ENCODE data around the gene TBC1D5.

TBC1D5 gene

DNA sequence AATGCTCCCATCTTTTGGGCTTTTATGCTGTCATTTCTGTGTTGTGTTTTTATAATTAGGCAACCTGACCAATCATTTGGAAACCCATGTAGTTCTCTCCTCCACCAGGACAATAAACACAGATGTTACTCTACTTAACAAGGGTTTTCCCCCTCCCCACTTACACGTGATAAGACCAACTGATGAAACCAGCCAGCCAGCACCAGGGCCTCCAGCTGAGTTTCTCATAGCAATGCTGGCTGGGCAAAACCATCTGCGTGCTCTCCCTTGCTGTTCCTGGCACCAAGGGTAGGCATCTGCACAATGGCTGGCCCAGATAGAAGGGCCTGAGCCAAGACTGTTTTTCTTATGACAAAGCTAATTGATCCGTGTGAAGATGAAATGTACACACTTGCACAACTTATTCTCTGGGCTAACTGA is 547.2 kb downstream of the TBC1D5 start:
- H3K9ac ChIP-seq (ENCODE audit: low read length) = no peak overlapping the region
- no peak overlapping the region for H3K4me3 ChIP-seq (ENCODE audit: low read length)
- no peaks in the 10 kb centered on the region for H3K9me3 ChIP-seq (ENCODE audit: control insufficient read depth, low read length)
- H3K4me1 ChIP-seq (ENCODE audit: control insufficient read depth, insufficient read depth, low read length) = no peaks in the 10 kb centered on the region
- H3K27me3 ChIP-seq (ENCODE audit: control insufficient read depth, insufficient read depth, low read length) = no peaks in the 10 kb centered on the region
- H3K36me3 ChIP-seq (ENCODE audit: control insufficient read depth, insufficient read depth, low read length) = no peaks in the 10 kb centered on the region

DNA sequence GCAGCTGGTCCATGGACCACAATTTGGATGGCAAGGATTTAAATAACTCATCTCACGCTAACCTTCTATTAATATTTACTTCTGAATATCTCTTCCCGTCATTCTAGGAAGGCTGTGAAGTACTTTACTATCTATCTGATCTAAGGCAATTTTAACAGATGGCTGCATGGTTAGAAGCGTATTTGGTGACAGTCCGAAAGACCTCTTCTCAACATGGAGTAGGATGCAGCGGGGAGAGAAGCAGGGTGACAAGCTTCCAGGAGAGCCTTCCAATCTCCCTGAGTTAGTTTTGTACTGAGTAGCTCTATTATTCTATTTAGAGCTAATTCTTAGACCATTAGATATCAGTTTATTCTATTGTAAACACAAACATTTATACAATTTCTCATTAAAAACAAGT is 548.3 kb downstream of the TBC1D5 start:
- H3K4me1 ChIP-seq (ENCODE audit: control insufficient read depth, insufficient read depth, low read length) = no peaks in the 10 kb centered on the region
- no peak overlapping the region for H3K9ac ChIP-seq (ENCODE audit: low read length)
- no peaks in the 10 kb centered on the region for H3K36me3 ChIP-seq (ENCODE audit: control insufficient read depth, insufficient read depth, low read length)
- no peaks in the 10 kb centered on the region for H3K27me3 ChIP-seq (ENCODE audit: control insufficient read depth, insufficient read depth, low read length)
- no peaks in the 10 kb centered on the region for H3K9me3 ChIP-seq (ENCODE audit: control insufficient read depth, low read length)
- H3K4me3 ChIP-seq (ENCODE audit: low read length) = no peak overlapping the region

DNA sequence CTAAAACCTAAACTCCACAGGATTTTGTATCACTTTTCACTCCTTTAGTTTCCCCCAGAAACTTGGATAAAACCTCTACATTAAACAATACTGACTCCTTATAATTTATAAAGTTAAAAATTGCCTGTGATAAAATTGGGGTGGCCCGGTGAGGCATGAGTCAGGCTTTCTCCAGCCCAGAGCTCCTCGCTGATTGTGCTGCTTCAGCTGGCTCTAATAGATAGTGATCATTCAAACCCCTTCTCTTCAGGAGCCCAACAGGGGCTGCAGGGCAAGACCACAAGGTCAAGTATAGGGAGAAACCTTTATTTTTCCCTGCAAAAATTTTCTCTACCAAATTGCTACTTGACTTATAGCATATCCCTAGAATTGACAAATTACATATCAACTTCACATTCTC is 549.4 kb downstream of the TBC1D5 start:
- H3K4me3 ChIP-seq (ENCODE audit: low read length) = no peak overlapping the region
- H3K9me3 ChIP-seq (ENCODE audit: control insufficient read depth, low read length) = no peaks in the 10 kb centered on the region
- H3K27me3 ChIP-seq (ENCODE audit: control insufficient read depth, insufficient read depth, low read length) = no peaks in the 10 kb centered on the region
- H3K36me3 ChIP-seq (ENCODE audit: control insufficient read depth, insufficient read depth, low read length) = no peaks in the 10 kb centered on the region
- no peak overlapping the region for H3K9ac ChIP-seq (ENCODE audit: low read length)
- no peaks in the 10 kb centered on the region for H3K4me1 ChIP-seq (ENCODE audit: control insufficient read depth, insufficient read depth, low read length)

DNA sequence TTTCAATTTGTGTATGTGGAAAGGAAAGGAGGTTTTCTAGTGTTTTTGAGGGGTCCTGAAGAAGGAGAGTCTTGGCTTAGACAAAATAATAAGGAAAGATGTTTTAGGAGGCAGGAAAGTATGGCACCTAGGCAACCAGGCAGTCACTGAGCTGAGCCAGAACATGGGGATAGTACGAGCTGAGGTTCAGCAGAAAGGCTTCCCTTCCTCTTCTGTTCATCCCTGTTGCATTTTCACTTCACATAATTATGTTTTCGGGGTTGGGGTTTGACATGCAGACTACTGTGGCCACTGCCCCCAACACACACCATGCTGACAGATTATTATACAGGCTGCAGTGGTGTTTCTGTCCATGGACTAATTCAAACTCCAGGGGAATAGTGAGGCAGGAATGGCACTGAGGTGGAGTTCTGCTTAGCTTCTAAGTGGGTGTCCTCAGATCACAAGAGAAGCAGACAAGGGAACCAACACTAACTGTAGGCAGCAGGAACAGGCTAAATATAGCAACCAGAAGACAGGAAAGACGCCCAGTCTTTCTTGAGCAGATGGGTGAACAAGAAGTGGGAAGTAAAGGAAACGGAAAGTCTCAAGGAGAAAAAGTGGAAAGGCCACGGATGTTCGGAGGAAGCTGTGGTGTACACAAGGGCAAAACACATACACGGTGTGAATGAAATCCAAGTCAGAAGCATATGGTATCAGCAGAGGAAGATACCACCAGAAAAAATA is 551.9 kb downstream of the TBC1D5 start:
- H3K9me3 ChIP-seq (ENCODE audit: control insufficient read depth, low read length) = no peaks in the 10 kb centered on the region
- H3K27me3 ChIP-seq (ENCODE audit: control insufficient read depth, insufficient read depth, low read length) = no peaks in the 10 kb centered on the region
- no peak overlapping the region for H3K4me3 ChIP-seq (ENCODE audit: low read length)
- H3K9ac ChIP-seq (ENCODE audit: low read length) = no peak overlapping the region
- H3K36me3 ChIP-seq (ENCODE audit: control insufficient read depth, insufficient read depth, low read length) = no peaks in the 10 kb centered on the region
- no peaks in the 10 kb centered on the region for H3K4me1 ChIP-seq (ENCODE audit: control insufficient read depth, insufficient read depth, low read length)

DNA sequence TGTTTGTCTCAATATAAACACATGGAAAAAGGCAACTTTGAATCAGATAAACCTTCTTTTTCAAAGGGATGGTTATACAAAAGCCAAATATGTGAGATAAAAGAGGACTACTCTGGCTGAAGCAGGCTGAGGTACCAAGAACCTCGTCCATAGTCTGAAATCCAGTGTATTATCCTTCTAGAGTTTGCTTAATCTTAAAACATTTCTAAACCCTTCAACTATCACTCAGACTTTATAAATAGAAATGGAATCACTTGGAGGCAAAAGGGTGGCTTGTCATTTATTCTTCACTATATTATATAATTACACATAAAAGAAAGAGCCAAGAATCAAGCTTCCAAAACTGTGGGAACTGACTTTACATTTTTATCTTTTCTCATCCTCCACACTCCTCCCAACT is 554.1 kb downstream of the TBC1D5 start:
- H3K27me3 ChIP-seq (ENCODE audit: control insufficient read depth, insufficient read depth, low read length) = no peaks in the 10 kb centered on the region
- no peaks in the 10 kb centered on the region for H3K9me3 ChIP-seq (ENCODE audit: control insufficient read depth, low read length)
- H3K4me3 ChIP-seq (ENCODE audit: low read length) = no peak overlapping the region
- no peaks in the 10 kb centered on the region for H3K36me3 ChIP-seq (ENCODE audit: control insufficient read depth, insufficient read depth, low read length)
- no peak overlapping the region for H3K9ac ChIP-seq (ENCODE audit: low read length)
- H3K4me1 ChIP-seq (ENCODE audit: control insufficient read depth, insufficient read depth, low read length) = no peaks in the 10 kb centered on the region

DNA sequence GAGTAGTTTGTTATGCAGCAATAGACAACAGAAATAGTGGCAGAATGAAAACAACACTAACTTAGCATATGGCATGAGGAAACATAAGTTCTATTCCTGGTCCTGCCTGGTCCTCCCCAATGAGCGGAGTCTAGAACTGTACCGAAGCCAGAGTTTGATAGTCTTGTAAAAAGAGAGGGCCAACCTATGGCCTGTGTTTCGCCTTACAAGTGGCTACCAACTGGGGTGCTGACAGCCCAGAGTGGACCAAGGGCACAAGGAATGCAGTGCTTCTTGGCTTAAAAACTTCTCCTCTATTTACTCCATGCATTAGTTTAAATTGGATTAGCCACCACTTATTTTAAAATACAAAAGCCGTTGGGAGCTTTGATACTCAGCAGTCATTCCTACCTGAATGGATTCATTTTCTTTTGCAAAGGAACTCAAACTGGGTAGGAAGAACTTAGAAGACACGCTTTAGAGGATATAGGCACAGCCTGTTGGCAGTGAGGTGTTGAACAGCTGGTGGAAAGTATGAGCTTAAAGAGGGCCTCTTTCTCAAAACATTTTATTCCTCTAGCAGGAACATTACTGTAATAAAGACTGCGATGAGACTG is 554.7 kb downstream of the TBC1D5 start:
- Histone ChIP-seq H3K4me1 (ENCODE audit: control insufficient read depth, insufficient read depth, low read length) (no peaks in the 10 kb centered on the region), H3K36me3 (ENCODE audit: control insufficient read depth, insufficient read depth, low read length) (no peaks in the 10 kb centered on the region), H3K4me3 (ENCODE audit: low read length) (no peak overlapping the region), H3K9me3 (ENCODE audit: control insufficient read depth, low read length) (no peaks in the 10 kb centered on the region), H3K9ac (ENCODE audit: low read length) (no peak overlapping the region), H3K27me3 (ENCODE audit: control insufficient read depth, insufficient read depth, low read length) (no peaks in the 10 kb centered on the region)

DNA sequence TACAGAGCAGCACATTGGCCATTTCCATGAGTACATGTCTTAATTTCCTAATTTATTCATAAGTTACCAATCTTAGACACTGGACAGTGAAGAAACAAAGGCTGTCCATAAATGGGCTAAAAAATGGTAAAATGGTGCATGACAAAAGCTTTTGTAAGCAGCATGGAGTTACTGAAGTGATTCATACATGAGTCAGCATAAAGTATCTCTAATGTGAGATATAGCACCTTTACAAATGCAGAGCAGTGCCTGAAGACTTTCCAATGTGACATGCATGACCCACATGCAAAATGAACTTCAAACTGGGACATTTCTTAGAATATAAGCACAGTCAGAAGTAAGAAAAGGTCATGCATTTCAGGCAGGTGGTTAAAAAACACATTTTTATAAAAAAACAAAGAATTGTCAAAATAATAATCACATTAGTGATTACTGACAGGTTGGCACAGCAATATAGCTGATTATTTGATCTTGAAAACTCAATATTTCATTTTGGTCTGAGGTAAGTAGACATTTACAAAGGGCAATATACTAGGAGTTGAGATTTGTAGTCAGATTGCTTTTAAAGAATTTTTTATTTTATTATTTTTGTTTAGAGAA is 558.4 kb downstream of the TBC1D5 start:
- Histone ChIP-seq H3K4me1 (ENCODE audit: control insufficient read depth, insufficient read depth, low read length) (no peaks in the 10 kb centered on the region), H3K9me3 (ENCODE audit: control insufficient read depth, low read length) (no peaks in the 10 kb centered on the region)

DNA sequence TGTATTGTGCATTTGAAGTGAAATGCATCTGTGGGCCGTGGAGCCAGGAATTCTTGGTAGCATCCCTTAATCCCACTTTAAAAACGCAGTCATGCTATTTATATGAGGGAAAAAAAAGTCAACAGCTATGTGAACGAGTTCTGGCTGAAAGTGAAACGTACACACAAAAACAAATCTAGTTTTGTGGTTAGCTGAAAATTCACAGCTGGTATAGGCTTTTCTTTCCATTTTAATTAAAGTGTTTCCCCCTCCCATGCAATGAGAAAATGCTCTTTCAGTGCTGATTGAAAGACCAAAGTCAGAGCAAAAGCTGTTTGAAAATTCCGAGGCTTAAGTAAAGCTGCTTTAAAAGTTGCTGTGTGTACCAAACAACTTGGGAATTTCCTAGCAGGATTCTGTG is 560.3 kb downstream of the TBC1D5 start:
- Histone ChIP-seq H3K4me3 (ENCODE audit: low read length) (no peak overlapping the region), H3K9me3 (ENCODE audit: control insufficient read depth, low read length) (no peaks in the 10 kb centered on the region), H3K9ac (ENCODE audit: low read length) (no peak overlapping the region), H3K27me3 (ENCODE audit: control insufficient read depth, insufficient read depth, low read length) (no peaks in the 10 kb centered on the region), H3K36me3 (ENCODE audit: control insufficient read depth, insufficient read depth, low read length) (no peaks in the 10 kb centered on the region), H3K4me1 (ENCODE audit: control insufficient read depth, insufficient read depth, low read length) (no peaks in the 10 kb centered on the region)

More for the DNA sequence above, 558.4 kb downstream of the TBC1D5 start:
- no peak overlapping the region for H3K4me3 ChIP-seq (ENCODE audit: low read length)
- no peak overlapping the region for H3K9ac ChIP-seq (ENCODE audit: low read length)
- H3K36me3 ChIP-seq (ENCODE audit: control insufficient read depth, insufficient read depth, low read length) = no peaks in the 10 kb centered on the region
- H3K27me3 ChIP-seq (ENCODE audit: control insufficient read depth, insufficient read depth, low read length) = no peaks in the 10 kb centered on the region

DNA sequence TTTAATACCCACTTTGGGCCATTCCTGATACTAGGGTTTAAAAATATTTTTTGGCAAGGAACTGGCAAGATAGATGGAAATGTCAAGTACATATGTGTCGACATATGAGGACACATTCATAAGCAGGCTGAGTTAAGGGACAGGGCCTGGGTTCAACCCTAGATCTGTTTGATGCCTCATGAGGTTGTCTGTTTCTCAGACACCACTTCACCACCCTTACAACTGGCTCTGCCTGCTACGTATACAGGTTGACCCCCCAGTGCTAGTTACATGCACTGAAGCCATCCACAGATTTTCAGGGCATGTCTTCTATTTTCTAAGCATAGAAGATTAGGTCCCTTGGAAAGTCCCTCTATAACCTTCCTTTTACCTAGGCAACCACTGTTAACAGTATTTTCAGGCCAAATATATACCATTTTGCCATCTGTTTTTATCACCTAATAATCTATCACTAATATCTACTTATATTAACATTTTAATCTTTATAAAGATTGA is 561.0 kb downstream of the TBC1D5 start:
- Histone ChIP-seq H3K36me3 (ENCODE audit: control insufficient read depth, insufficient read depth, low read length) (no peaks in the 10 kb centered on the region), H3K4me3 (ENCODE audit: low read length) (no peak overlapping the region), H3K4me1 (ENCODE audit: control insufficient read depth, insufficient read depth, low read length) (no peaks in the 10 kb centered on the region), H3K9me3 (ENCODE audit: control insufficient read depth, low read length) (no peaks in the 10 kb centered on the region), H3K27me3 (ENCODE audit: control insufficient read depth, insufficient read depth, low read length) (no peaks in the 10 kb centered on the region), H3K9ac (ENCODE audit: low read length) (no peak overlapping the region)

DNA sequence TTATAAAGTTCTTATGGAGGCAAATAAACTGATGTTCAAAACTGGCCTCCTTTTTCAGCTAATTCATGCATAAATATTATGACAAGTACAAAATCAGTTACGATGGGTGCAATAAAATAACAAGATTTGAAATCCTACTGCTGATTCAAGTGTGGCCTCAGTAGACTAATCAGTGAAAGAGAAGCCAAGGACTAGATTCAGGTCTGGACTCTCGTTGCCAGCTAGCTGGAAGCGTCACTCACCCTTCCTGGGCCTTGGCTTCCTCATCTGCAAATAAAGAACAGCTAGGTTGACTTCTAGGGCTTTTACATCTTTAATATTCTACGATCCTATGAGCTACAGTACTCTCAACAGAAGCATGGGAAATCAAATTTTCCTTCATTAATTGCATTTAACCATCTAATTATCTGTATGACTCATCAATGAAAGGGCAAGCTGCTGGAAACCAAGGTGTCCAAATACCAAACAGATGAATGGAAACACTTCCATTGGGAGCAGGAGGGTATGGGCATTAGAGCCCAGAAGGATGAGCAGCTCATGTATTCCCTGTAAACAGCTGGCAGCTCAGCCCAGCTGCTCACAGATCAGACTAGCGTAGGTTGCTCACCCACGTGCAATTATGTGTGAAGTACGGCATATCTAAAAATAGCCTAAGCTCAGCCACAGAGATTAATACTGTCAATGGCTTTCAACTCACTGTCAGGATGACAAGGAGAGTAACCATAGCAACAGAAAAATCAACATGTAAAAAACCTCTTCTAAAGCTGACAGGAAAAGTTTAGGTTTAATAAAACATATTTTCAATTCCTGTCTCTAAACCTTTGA is 562.8 kb downstream of the TBC1D5 start:
- no peak overlapping the region for H3K9ac ChIP-seq (ENCODE audit: low read length)
- no peaks in the 10 kb centered on the region for H3K36me3 ChIP-seq (ENCODE audit: control insufficient read depth, insufficient read depth, low read length)
- no peaks in the 10 kb centered on the region for H3K9me3 ChIP-seq (ENCODE audit: control insufficient read depth, low read length)
- no peaks in the 10 kb centered on the region for H3K27me3 ChIP-seq (ENCODE audit: control insufficient read depth, insufficient read depth, low read length)
- no peak overlapping the region for H3K4me3 ChIP-seq (ENCODE audit: low read length)
- no peaks in the 10 kb centered on the region for H3K4me1 ChIP-seq (ENCODE audit: control insufficient read depth, insufficient read depth, low read length)

DNA sequence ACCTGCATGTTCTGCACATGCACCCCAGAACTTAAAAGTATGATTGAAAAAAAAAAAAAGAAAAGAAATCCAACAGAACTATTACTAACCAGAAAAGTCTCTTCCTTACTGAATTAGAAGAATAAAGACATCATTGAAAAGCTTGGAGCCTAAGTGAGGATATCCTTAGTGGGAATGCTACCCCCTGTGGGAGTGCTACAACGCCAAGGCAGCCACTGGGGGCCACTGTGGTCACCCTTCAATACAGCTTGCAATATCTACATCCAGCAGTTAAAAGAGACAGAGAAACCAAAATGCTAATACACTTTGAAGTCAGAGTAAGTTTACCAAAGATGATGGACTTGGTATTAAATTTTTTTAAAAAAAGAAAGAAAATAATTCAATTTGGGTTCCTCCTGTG is 565.7 kb downstream of the TBC1D5 start:
- H3K9ac ChIP-seq (ENCODE audit: low read length) = no peak overlapping the region
- H3K36me3 ChIP-seq (ENCODE audit: control insufficient read depth, insufficient read depth, low read length) = no peaks in the 10 kb centered on the region
- H3K4me1 ChIP-seq (ENCODE audit: control insufficient read depth, insufficient read depth, low read length) = no peaks in the 10 kb centered on the region
- H3K4me3 ChIP-seq (ENCODE audit: low read length) = no peak overlapping the region
- no peaks in the 10 kb centered on the region for H3K9me3 ChIP-seq (ENCODE audit: control insufficient read depth, low read length)
- no peaks in the 10 kb centered on the region for H3K27me3 ChIP-seq (ENCODE audit: control insufficient read depth, insufficient read depth, low read length)
